NCI-H1092 (cell line): ENCODE measurements around the gene NMD3.
A peak's percentile ranks its signal among the peaks of the same experiment; 100 is the strongest.
"Not testable (repeated sequence)": the region's sequence is repeated elsewhere in the genome, so short reads cannot be mapped to it uniquely, and the experiment has no call there.

Experiments
- DNase-seq: peaks from one replicate; lab custom pipeline; 2025; lab: John Stamatoyannopoulos, UW

Gene NMD3

DNA sequence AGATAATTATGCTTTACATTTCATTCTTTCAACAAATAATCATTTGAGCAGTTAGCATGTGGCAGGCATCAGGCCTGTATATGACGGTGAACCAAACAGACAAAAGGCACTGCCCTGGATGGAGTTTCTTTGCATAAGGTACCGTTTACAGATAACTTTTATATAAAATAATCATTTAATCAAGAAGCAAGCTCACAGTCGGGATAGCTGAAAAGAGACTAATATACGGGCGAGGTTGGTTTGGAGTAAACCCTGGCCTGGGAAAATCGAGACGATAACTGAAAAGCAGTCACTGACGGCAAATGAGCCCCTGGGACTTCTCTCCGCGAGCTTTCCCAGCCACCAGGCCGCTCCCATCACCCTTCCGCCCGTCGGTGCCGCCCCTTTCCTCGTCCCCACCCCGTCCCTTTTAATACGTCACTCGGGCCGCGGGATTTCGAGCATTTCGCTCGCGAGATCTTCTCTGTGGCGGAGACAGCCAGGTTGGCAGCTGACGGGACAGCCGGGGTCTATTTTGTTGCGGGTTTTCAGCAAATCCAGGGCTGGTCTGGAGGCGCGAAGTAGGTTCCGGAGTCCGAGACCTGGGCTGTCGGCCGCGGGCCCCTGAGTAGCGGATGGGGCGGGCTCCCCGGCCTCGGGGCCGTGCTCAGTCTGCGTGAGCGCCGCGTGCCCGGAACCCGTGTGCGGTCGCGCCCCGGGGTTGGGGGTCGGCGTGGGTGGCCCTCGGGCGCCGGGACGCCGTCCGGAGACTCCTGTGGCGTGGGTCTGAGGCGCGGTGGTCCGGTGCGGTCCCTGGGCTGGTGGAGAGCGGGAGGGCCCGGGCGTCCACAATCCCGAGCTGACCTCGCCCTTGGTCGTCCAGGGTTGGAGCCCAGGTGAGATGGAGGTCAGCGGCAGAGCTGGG lies at the start of gene NMD3:
Gene NMD3 (plus strand): TSS at position 462 of the 904 bp plus-strand sequence. CDS start 703 bp downstream, outside the sequence.
- peak; percentile 94 for DNase-seq

DNA sequence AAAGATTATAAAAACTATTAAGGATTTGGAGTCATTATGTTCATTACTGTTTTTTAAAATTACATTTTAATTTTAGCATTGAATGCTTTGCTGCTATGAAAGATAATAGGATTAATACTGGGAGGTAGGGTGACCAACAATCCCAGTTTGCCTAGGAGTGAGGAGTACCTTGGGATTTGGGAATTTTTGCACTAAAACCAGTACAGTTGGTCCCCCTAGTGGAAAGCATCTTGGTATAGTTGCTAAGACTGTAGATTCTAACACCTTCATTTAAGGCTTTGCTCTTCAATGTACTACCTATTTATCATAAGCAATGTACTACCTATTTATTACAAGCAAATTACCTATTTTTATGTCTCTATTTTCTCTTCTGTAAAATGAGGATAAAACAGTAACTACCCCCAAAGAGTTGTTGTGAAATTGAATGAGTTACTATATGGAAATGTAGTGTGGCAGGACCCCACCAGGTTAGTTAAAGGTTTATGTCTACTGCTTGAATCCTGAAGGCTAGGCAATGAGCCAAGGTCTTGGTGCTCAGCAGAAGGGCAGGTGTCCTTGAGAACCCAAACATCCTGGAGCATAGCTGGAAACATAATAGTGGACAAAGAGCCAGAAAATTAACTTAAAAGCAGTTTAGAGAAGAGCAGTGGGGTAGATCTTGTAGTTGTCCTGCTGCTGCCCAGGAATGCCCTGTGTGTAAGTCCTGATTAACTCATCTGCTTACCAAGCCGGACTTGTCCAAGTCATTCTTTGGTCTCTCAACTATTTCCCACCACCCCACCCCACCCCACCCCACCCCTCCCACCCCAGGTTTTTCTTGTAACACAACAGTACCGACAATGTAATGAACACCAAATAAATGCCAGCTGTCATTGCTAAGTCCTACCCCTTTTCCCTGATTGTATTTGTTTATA lies 49.2 kb upstream of the NMD3 start:
- DNase-seq: no peak

DNA sequence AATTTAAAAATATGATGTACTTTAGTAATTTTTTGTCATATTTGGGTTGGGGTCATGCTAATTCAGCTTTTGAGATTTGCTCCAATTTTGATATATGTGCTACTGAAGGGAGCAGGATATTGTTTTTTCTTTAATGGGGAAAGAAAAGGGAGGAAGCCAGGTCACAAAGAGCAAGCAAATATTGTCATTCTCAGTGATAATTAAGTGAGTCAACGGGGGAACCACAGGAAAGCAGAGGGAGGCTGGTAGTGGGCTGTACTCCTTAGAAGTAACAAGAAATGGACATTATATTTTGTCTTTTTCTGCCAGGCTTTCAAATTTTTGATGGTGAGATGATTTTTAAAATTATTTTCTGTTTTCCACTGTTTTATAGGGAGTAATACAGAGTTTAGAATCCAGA lies 45.6 kb upstream of the NMD3 start:
- no peak for DNase-seq

DNA sequence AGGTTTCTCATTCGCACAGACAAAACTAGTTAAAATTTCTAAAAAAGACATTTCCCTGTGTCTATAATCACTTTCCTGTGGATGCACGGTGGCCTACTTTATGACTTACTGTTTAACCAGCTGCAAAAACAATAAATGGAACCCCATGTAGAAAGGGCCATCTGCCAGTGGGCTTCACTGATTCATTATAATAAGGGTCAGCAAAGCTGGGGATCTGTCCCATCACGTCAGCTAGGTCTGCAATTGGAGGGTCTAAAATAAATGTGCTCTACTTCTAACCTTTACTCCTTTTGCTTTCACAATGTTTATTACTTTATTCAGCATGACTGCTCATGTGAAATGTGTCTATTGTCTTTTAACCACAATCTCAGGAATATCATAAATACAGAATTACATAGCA lies 43.1 kb upstream of the NMD3 start:
- peak; percentile 2 for DNase-seq

DNA sequence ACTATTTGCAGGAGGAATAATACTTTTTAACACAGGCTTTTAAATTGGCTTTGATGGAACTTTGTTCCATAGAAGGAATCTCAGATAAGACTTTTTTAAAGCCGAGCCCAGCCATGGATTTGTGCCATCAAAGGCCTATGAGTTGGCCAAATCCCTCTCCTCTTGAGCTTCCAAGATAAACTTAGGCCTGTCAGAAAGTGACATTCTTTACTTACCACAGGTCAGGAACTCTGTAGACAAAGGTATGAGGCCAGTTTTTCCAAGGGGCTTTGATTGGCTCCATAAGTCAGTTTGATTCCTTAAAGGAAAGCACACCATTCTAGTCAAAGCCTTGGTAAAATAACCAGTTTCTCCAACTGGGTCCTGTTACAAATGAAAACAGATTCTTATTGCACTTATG lies 39.7 kb upstream of the NMD3 start:
- DNase-seq: not testable (repeated sequence)

DNA sequence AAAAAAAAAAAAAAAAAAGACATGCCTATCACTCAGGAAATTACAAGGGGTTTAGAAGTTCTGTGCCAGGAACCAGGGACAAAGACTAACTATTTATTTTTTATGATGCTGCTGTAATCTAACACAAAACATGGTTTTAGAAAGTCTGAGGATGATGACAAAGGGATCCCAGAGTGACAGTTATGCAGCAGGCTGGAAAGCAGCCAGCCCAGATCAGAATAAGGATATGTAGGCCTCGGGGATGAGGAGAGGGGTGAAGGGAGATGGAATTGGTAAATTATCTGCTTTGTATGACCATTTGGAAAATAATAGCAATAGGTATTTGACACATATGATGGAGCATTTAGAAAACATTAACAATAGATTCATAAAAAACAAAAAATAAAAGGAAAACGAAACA lies 34.1 kb upstream of the NMD3 start:
- no peak for DNase-seq

DNA sequence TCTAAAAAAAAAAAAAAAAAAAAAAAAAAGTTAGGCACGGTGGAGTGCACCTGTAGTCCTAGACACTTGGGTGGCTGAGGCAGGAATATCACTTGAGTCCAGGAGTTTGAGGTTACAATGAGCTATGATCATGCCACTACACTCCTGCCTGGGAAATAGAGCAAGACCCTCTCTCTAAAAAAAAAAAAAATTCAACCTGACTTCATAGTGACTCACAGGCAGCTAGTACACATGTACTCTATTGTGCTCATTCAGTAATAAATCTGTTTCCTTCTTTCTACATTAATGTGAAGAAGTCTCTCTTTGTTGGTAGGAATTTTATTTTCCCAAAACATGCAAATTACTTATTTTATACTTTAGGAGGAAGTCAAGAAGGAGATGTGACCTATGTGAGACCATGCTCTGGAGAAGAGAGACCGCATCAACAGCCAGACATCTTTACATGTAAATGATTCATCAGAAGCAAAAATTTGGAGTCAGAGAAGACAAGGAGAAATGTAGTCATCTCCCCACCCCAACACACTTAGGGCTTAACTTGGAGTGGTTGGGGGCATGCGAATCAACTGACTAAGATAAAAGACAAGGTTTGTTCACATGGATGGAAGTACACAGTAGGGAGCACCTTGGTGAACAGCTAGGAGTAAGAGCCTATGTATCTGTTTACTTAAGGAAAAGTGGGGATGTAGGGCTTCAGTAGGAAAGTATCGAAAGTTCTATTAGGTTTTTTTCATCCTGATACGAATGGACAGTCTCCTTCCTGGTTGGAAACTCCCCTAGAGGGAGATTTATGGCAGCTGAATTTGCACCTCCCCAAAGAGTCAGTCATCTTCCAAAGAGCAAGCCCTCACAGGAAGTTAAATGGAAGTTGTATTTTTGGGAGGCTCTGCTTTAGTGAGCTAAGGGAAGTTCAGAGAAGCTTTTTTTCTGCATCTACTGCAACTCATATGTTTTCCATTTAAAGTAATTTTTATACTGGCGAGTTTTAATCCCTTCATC lies 23.0 kb upstream of the NMD3 start:
- DNase-seq: no peak

DNA sequence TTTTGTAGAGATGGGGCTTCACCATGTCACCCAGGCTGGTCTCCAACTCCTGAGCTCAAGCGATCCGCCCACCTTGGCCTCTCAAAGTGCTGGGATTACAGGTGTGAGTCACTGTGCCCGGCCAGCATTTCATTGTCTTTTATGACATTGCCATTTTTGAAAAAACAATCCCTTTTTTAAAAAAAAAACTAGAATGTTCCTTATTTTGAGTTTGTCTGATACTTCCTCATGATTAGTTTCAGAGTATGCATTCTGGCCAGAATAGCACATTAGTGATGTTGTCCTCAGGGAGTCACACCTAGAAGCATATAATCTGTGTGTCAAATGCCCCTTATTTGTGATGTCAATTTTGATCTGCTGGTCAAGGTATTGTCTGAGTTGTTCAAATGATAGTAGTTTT lies 21.2 kb upstream of the NMD3 start:
- DNase-seq: no peak

DNA sequence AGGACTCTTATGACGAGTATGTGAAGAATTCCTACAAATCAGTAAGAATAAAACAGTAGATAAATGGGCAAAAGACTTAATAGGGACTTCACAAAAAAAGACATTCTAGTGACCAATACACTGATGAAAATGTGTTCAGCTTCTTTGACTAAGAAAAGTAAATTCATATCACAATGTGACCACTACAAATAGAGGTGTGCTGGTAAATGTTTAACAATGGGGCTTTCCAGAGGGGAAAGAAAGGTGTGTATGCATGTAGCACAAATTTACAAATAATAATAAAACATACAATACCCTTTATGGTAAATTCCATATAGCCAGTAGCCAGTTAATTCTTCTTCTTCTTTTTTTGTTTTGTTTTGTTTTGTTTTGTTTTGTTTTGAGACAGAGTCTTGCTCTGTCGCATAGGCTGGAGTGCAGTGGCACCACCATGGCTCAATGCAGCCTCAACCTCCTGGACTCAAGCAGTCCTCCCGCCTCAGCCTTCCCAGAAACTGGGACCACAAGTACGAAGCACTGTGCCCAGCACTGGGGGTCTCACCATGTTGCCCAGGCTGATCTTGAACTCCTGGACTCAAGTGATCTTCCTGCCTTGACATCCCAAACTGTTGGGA lies 17.5 kb upstream of the NMD3 start:
- DNase-seq: no peak

DNA sequence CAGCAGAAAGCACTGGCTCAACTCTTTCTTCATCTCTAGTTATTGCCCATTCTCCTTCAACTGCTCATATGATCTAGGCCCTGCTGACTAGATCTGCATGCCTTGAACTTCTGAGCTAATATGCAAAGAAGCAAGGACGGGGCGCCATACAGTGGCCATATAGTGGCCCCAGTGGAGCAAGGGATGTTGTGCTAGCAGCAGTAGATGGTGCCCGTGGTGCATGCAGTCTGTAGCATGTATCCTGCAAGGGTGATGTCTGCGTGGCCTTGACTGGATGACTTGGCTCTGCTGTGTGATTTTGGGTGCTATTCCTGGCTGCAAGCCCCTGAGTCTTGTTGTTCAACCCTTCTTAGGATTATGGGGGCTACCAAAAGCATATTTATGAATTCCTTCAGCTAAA lies 12.2 kb upstream of the NMD3 start:
- no peak for DNase-seq

DNA sequence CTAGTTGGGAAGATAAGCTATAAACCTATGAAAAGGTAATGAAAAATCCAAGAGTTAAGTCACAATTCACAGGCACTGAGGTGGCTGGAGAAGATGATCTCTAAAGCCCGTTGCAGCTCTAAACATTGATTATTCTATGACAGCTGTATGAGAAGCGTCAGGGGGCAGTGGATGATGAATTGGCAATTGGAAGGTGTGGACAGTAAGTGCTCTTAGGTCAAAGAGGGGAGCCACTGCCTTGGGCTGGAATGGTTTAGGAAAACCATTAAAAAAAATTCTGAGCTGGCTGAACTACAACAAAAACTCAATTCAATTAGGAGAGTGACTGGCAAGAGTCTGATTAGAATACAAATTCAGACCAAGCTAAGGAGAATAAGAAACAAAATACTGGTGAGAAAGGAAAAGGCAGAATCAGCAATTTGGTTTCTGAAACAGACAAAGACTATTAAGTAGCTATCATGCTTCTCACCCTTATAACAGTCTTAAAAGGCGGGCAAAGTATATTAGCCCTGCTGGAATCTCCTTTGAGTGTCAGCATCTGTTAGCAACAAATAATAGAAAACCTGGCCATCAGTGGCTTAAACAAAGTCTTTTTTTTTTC lies 8.8 kb upstream of the NMD3 start:
- DNase-seq: no peak

DNA sequence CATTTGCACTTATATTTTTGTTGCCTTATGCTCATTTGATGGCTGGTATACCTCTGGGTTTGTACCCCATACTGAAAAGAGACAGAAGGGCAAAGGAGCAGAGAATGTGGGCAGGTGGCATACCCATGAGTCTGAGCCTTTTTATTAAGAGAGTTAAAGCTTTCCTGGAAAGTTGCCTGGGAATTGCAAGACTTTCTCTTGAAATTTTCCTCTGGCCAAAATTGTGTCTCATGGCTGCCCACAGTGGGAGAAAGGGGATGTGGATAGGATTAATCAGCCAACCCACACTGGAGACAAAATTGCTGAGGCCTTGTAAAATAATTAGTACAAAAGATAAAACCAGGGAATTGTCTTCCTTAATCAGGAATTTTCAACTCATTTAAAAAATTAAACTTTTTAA lies 8.2 kb upstream of the NMD3 start:
- DNase-seq: no peak

DNA sequence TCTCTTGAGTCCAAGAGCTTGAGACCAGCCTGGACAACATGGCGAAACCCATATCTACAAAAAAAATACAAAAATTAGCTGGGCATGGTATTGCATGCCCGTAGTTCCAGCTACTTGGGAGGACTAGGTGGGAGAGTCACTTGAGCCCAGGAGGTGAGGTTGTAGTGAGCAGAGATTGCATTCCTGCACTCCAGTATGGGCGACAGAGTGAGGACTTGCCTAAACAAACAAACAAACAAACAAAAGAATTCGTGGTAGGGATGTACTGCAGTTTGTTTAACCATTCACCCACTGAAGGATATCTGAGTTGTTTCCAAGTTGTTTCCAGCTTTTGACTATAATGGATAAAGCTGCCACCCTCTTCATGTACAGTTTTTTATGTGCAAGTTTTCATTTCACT lies 7.5 kb upstream of the NMD3 start:
- no peak for DNase-seq

DNA sequence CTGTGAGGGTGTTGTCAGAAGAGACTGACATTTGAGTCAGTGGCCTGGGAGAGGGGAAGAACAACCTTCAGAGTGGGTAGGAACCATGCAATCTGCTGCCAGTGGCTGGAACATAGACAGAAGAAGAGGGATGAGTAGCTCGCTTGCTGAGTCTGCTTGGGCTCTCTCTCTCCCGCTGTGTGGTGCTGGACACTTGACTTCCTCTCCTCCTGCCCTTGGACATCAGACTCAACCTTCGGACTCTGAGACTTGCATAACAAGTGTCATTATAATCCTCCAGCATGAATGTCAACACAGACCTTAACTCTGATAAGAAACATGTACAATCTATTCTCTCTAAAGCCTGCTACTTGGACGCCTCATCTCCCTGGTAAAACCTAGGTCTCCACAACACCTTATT lies 5.9 kb upstream of the NMD3 start:
- DNase-seq: no peak

DNA sequence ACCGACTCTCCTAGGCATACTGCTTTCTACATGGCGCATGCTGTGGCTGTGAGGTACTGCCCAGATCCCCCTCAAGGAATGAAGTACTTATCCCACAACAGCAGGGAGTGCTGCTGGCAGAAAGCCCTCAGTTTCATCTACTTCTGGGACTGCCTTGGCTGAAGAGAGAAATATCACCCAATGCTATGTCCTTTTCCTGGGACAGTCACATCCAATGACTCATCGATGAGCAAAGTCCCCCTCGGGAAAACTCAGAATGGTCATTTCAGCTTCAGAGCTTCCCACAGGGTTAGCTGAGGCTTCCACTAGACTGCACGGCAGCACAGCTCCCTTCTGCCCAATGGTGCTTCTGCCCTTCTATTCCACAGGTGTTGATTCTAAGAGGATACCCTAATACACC lies 3.6 kb upstream of the NMD3 start:
- DNase-seq: no peak

DNA sequence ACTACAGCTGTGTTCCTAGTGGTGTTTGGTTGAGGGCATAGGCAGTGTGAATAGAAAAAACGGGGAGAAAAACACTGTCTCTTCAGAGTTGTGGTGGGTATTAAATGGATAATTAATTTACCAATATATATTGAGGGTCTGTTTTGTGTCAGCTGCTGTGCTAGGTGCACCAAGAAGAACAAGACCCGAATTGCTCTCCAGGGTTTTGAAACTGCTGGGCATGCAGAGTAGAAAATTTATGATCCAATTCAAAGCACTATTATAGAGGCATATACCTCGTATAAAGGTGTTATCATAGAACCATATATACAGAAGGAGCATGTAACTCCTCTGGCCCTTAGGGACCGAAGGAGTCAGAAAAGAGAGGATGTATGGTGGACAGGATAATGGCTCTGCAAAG lies 1.6 kb upstream of the NMD3 start:
- DNase-seq: no peak

DNA sequence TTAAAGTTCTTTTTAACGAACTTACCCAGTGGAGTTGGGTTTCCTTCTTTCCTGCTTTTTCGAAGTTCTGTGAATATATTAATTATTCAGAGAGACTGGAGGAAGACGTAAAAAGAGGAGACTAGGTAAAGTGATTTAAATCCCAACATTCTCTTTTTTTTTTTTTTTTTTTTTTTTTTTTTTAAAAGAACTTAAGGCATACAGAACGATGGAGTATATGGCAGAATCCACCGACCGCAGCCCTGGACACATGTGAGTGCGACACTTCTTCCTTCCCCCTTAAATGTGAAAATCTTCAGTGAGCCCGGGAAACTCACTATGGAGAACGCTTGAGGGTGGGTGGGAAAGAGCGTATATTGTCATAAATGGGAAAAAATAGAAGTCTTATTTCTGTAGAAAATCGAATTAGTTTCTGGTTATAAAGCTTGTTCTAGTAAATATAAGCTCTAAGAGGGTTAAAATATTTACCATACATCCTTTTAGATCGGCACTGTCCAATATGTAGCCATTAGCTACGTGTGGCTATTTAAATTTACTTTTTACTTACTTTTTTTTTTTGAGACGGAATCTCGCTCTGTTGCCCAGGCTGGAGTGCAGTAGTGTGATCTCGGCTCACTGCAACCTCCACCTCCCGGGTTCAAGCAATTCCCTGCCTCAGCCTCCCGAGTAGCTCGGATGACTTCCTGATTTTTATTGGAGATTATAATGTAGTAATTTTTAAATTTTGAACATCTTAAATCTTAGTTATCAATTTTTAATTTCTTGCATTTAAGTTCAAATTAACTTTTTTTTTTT lies 892 bp downstream of the NMD3 start:
- DNase-seq: no peak

DNA sequence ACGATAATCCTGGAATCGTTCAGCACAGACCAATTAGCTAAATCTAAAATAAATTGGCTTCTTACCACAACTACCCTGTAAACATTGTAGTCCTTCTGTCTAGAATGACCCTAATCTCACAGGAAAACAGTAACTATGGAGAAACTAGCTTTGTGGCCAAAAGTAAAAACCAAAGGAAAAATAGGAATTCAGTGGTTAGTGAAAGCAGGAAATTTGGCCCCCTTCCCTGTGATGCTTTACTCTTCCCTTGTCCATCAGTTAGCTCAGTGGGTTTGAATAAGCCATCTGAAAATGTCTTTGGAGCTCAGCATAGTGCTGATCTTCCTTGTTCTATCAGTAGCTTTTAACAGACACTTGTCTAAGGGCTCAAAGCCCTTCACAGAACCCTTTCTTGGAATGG lies 1.6 kb downstream of the NMD3 start:
- no peak for DNase-seq

DNA sequence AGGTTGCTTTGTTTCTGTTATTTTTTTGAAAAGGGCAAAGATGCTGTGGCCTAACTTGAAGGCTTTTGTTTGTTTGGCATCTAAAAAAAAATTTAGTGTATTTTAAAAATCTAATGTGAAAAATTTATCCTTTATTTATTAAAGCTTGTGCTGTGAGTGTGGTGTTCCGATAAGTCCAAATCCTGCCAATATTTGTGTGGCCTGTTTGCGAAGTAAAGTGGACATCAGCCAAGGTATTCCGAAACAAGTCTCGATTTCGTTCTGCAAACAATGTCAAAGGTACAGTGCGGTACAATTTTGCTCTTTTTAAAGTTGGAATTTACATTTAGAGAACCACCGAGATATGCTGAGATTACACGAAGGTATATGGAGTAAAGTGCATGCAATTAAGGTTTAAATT lies 3.7 kb downstream of the NMD3 start:
- DNase-seq: no peak

DNA sequence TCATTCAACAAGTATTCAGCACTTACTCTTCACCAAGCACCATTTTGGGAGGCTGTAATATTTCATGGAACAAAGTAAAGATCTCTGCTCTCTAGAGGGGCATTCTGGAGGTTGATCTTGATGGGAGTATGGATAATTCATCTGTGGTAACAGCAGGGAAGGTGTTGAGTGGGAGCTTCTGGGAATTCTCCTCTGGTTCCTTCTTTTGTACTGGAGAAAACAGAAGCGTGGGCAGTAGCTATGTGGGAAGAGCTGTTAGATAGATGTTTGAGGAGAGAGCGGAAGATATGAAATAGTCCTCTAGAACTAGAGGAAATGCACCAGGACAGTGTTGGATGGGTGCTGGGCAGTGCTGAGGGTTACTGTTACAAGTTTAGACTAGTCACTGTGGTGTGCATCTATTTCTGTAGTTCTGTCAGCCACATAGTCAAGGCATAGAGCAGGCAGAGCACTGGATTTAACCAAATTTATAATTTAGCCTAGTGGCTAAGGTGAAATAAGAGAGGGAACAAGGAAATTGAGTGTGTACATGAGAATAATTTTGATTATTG lies 9.6 kb downstream of the NMD3 start:
- no peak for DNase-seq
